Central memory CD8-positive, alpha-beta T cell (primary cell): ENCODE results near the gene LRRC8E.
A peak's percentile ranks its signal among the peaks of the same experiment; 100 is the strongest.

Source experiments
- ATAC-seq: fragments of 150-1000 bp; cut with Tn5 transposase; replicated peaks from 2 replicates; pipeline ENCODE4 v1.10.0; 2022; ENCODE audit warnings: mild to moderate bottlenecking, moderate FRiP score, moderate number of reproducible peaks; ENCODE audit not compliant: poor library complexity, severe bottlenecking; ENCODE audit errors: extremely low read depth
- DNase-seq, 2 donors: peaks; one replicate each; pipeline ENCODE4 v3.0.0; 2021; ENCODE audit warnings: low spot score in 2 of 2
- H3K27ac Mint-ChIP-seq: one replicate; pipeline ENCODE4 v1.8.0; 2022; ENCODE audit warnings: low read depth, mild to moderate bottlenecking, moderate library complexity, mixed read lengths
- H3K27me3 Mint-ChIP-seq: one replicate; pipeline ENCODE4 v1.8.0; 2022; ENCODE audit warnings: mixed read lengths
- H3K36me3 Mint-ChIP-seq: one replicate; pipeline ENCODE4 v1.8.0; 2022; ENCODE audit warnings: mild to moderate bottlenecking, moderate library complexity, mixed read lengths; ENCODE audit not compliant: insufficient read depth
- H3K4me1 Mint-ChIP-seq: one replicate; pipeline ENCODE4 v1.8.0; 2022; ENCODE audit warnings: mixed read lengths
- H3K4me3 Mint-ChIP-seq: one replicate; pipeline ENCODE4 v1.8.0; 2022; ENCODE audit warnings: mild to moderate bottlenecking, moderate library complexity, mixed read lengths
- H3K9me3 Mint-ChIP-seq: one replicate; pipeline ENCODE4 v1.8.0; 2022; ENCODE audit warnings: mixed read lengths

Gene LRRC8E

GRCh38 chr19:7933828-7934725, 45.8 kb downstream of the LRRC8E start:
- Mint-ChIP-seq H3K36me3 (peaks cover 50% of the 10 kb centered on the region), H3K4me1 (peaks cover 11% of the 10 kb centered on the region), H3K4me3 (no peak overlapping the region), H3K9me3 (no peaks in the 10 kb centered on the region), H3K27ac (no peak overlapping the region), H3K27me3 (no peaks in the 10 kb centered on the region)
- no peak for ATAC-seq
- no peak for DNase-seq

GRCh38 chr19:7934766-7935165, 46.5 kb downstream of the LRRC8E start:
- ATAC-seq (no peak), DNase-seq (no peak)
- H3K4me3 Mint-ChIP-seq: no peak overlapping the region
- H3K9me3 Mint-ChIP-seq: no peaks in the 10 kb centered on the region
- H3K4me1 Mint-ChIP-seq: peaks cover 6% of the 10 kb centered on the region
- H3K27me3 Mint-ChIP-seq: no peaks in the 10 kb centered on the region
- no peak overlapping the region for H3K27ac Mint-ChIP-seq
- peaks cover 46% of the 10 kb centered on the region for H3K36me3 Mint-ChIP-seq

- ATAC-seq (no peak), DNase-seq (no peak)
- no peaks in the 10 kb centered on the region for H3K27me3 Mint-ChIP-seq
- peaks cover 28% of the 10 kb centered on the region for H3K4me1 Mint-ChIP-seq
- H3K27ac Mint-ChIP-seq: no peak overlapping the region
- no peaks in the 10 kb centered on the region for H3K9me3 Mint-ChIP-seq
- peaks cover 45% of the 10 kb centered on the region for H3K36me3 Mint-ChIP-seq
- H3K4me3 Mint-ChIP-seq: no peak overlapping the region
Observed at GRCh38 chr19:7940841-7941240, 52.5 kb downstream of the LRRC8E start.

GRCh38 chr19:7941895-7942596, 53.7 kb downstream of the LRRC8E start:
- H3K4me1 Mint-ChIP-seq: peaks cover 28% of the 10 kb centered on the region
- ATAC-seq (no peak), DNase-seq (no peak)
- H3K36me3 Mint-ChIP-seq: peaks cover 34% of the 10 kb centered on the region
- H3K27me3 Mint-ChIP-seq: no peaks in the 10 kb centered on the region
- no peak overlapping the region for H3K27ac Mint-ChIP-seq
- H3K4me3 Mint-ChIP-seq: peak overlapping the region; percentile 20
- H3K9me3 Mint-ChIP-seq: no peaks in the 10 kb centered on the region

- Mint-ChIP-seq H3K4me1 (peaks cover 28% of the 10 kb centered on the region), H3K9me3 (no peaks in the 10 kb centered on the region), H3K27me3 (no peaks in the 10 kb centered on the region), H3K36me3 (peaks cover 29% of the 10 kb centered on the region), H3K27ac (peak overlapping the region; percentile 96), H3K4me3 (peak overlapping the region; percentile 95)
- DNase-seq (no peak), ATAC-seq (peak; percentile 1)
Observed at GRCh38 chr19:7942981-7943443, 54.7 kb downstream of the LRRC8E start.

GRCh38 chr19:7943444-7944176, 55.3 kb downstream of the LRRC8E start, which contains the start of gene TIMM44:
Gene TIMM44 (minus strand): TSS chr19:7943666. CDS start chr19:7943651, 15 bp downstream.
- Mint-ChIP-seq H3K4me1 (peaks cover 26% of the 10 kb centered on the region), H3K27me3 (no peaks in the 10 kb centered on the region), H3K4me3 (peak within 1 kb of the TSS; percentile 95), H3K27ac (peak within 1 kb of the TSS; percentile 96), H3K36me3 (peaks cover 25% of the 10 kb centered on the region), H3K9me3 (no peaks in the 10 kb centered on the region)
- peak; percentile 96 to 99 for DNase-seq
- ATAC-seq: peak; percentile 98

GRCh38 chr19:7944177-7944761, 56.0 kb downstream of the LRRC8E start:
- DNase-seq (peak; percentile 73 to 78), ATAC-seq (peak; percentile 57)
- Mint-ChIP-seq H3K4me3 (peak overlapping the region; percentile 95), H3K27ac (peak overlapping the region; percentile 96), H3K4me1 (peaks cover 22% of the 10 kb centered on the region), H3K27me3 (no peaks in the 10 kb centered on the region), H3K36me3 (peaks cover 21% of the 10 kb centered on the region), H3K9me3 (no peaks in the 10 kb centered on the region)

- H3K4me1 Mint-ChIP-seq: peaks cover 13% of the 10 kb centered on the region
- H3K27me3 Mint-ChIP-seq: no peaks in the 10 kb centered on the region
- H3K27ac Mint-ChIP-seq: no peak overlapping the region
- ATAC-seq: no peak
- no peak for DNase-seq
- H3K4me3 Mint-ChIP-seq: no peak overlapping the region
- H3K9me3 Mint-ChIP-seq: no peaks in the 10 kb centered on the region
- peaks cover 11% of the 10 kb centered on the region for H3K36me3 Mint-ChIP-seq
Observed at GRCh38 chr19:7947939-7948338, 59.6 kb downstream of the LRRC8E start.
